A673 (cell line): Measurements from ENCODE around the gene WDR59.

Source experiments
- CTCF ChIP-seq: fragments of 300-800, 200-600 bp; sonication (generic); conservative IDR thresholded peaks from 2 replicates; pipeline ENCODE4 v1.5.1; 2017; ENCODE audit warnings: low read depth, mild to moderate bottlenecking, antibody characterized with exemption, low read length, moderate library complexity, mixed read lengths
- EZH2 ChIP-seq: fragments of 200-600 bp; sonication (generic); IDR thresholded peaks from 2 replicates; pipeline ENCODE4 v1.6.1; 2017; ENCODE audit warnings: borderline replicate concordance, low read depth, mild to moderate bottlenecking, mixed read lengths, antibody characterized with exemption, low read length; ENCODE audit not compliant: poor library complexity, severe bottlenecking

DNA sequence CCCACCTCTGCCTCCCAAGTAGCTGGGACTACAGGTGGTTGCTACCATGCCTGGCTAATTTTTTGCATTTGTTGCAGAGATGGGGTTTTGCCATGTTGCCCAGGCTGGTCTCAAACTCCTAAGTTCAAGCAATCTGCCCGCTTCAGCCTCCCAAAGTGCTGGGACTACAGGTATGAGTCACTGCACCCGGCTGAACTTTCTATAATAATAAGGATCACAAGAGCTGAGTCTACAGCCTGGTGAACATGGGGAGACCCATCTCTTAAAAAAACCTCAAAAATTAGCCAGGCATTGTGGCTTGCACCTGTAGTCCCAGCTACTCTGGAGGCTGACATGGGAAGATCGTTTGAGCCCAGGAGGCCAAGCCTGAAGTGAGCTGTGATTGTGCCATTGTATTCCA, 53.5 kb downstream of the WDR59 start:
- no peak for TF ChIP-seq CTCF
- TF ChIP-seq EZH2, result no peak
